Astrocyte (in vitro differentiated cells and primary cell): ENCODE measurements around the gene CHST11. TPM values are rescaled to one million over a fixed set of nuclear protein-coding genes. Genes with fewer than 3 reads are reported as not detected.
"Not testable (repeated sequence)": the region's sequence is repeated elsewhere in the genome, so short reads cannot be mapped to it uniquely, and the experiment has no call there.

Experiments used
- DNase-seq: peaks from one replicate; pipeline ENCODE4 v3.0.0-alpha.2; 2010; ENCODE audit warnings: low read depth
- FAIRE-seq: peaks from 2 replicates; lab custom pipeline; 2011; peaks lifted over from hg19 to GRCh38; lab: Jason Lieb, UNC
- H2AFZ ChIP-seq: 2 replicates; pipeline ENCODE4 v1.6.0; 2012; ENCODE audit warnings: low read depth, low read length, inconsistent platforms
- H3K27ac ChIP-seq: 2 replicates; pipeline ENCODE4 v1.5.1; 2011; ENCODE audit warnings: low read depth, low read length, inconsistent platforms
- H3K27me3 ChIP-seq: 2 replicates; pipeline ENCODE4 v1.6.0; 2011; ENCODE audit warnings: low read length, inconsistent platforms; ENCODE audit not compliant: insufficient read depth
- H3K36me3 ChIP-seq: 2 replicates; pipeline ENCODE4 v1.5.1; 2011; ENCODE audit warnings: low read length, inconsistent platforms; ENCODE audit not compliant: insufficient read depth
- H3K4me1 ChIP-seq: 2 replicates; pipeline ENCODE4 v1.5.1; 2011; ENCODE audit warnings: low read length, inconsistent platforms; ENCODE audit not compliant: insufficient read depth
- H3K4me2 ChIP-seq: 2 replicates; pipeline ENCODE4 v1.6.0; 2012; ENCODE audit warnings: low read length, inconsistent platforms
- H3K4me3 ChIP-seq: 2 replicates; pipeline ENCODE4 v1.5.1; 2011; ENCODE audit warnings: low read depth, mild to moderate bottlenecking, low read length, inconsistent platforms; ENCODE audit not compliant: insufficient read depth
- H3K79me2 ChIP-seq: 2 replicates; pipeline ENCODE4 v1.6.0; 2012; ENCODE audit warnings: mild to moderate bottlenecking, low read length, inconsistent platforms; ENCODE audit not compliant: insufficient read depth
- H3K9ac ChIP-seq: 2 replicates; pipeline ENCODE4 v1.6.0; 2012; ENCODE audit warnings: mild to moderate bottlenecking, low read length, inconsistent platforms
- H3K9me3 ChIP-seq: 2 replicates; pipeline ENCODE4 v1.5.1; 2012; ENCODE audit warnings: low read depth, mild to moderate bottlenecking, low read length, inconsistent platforms; ENCODE audit not compliant: insufficient read depth
- H4K20me1 ChIP-seq: 2 replicates; pipeline ENCODE4 v1.6.0; 2012; ENCODE audit warnings: low read length, inconsistent platforms; ENCODE audit not compliant: insufficient read depth
- H3K27ac Mint-ChIP-seq: one replicate; pipeline ENCODE4 v1.8.0; 2021; ENCODE audit warnings: mild to moderate bottlenecking, mixed read lengths; ENCODE audit not compliant: unreplicated experiment
- H3K27me3 Mint-ChIP-seq: one replicate; pipeline ENCODE4 v1.8.0; 2021; ENCODE audit warnings: low read depth, mixed read lengths; ENCODE audit not compliant: unreplicated experiment
- H3K36me3 Mint-ChIP-seq: one replicate; pipeline ENCODE4 v1.8.0; 2021; ENCODE audit warnings: low read depth, mixed read lengths; ENCODE audit not compliant: unreplicated experiment
- H3K4me1 Mint-ChIP-seq: one replicate; pipeline ENCODE4 v1.8.0; 2021; ENCODE audit warnings: low read depth, mixed read lengths; ENCODE audit not compliant: unreplicated experiment
- H3K4me3 Mint-ChIP-seq: one replicate; pipeline ENCODE4 v1.8.0; 2021; ENCODE audit warnings: mild to moderate bottlenecking, moderate library complexity, mixed read lengths; ENCODE audit not compliant: unreplicated experiment
- H3K9me3 Mint-ChIP-seq: one replicate; pipeline ENCODE4 v1.8.0; 2021; ENCODE audit warnings: mild to moderate bottlenecking, mixed read lengths; ENCODE audit not compliant: unreplicated experiment
- CTCF ChIP-seq: IDR thresholded peaks from 2 replicates; pipeline ENCODE4 v1.5.1; 2011; ENCODE audit warnings: low read depth, mild to moderate bottlenecking, inconsistent platforms, low read length, moderate library complexity; ENCODE audit not compliant: insufficient read depth
- EZH2 ChIP-seq: IDR thresholded peaks from 2 replicates; pipeline ENCODE4 v1.6.1; 2012; ENCODE audit warnings: mild to moderate bottlenecking, low read length, inconsistent platforms; ENCODE audit not compliant: insufficient read depth
- total RNA-seq: library from RNA; stranded (reverse); gene quantifications from 2 replicates; pipeline ENCODE4 v1.2.1, GENCODE V29; 2021

The CHST11 gene
- total RNA-seq, 1 donor from 2014 or later, result 30.2 TPM

GRCh38 chr12:104609445-104609844, 152.7 kb downstream of the CHST11 start:
- Histone ChIP-seq H3K9me3 (no peaks in the 10 kb centered on the region), H3K9ac (no peak overlapping the region), H3K27ac (no peak overlapping the region), H3K79me2 (peaks cover 6% of the 10 kb centered on the region), H3K4me1 (peaks cover 16% of the 10 kb centered on the region), H3K4me3 (no peak overlapping the region), H3K27me3 (no peaks in the 10 kb centered on the region), H3K36me3 (no peaks in the 10 kb centered on the region), H3K4me2 (no peak overlapping the region), H4K20me1 (peaks cover 20% of the 10 kb centered on the region), H2AFZ (no peak overlapping the region)
- TF ChIP-seq CTCF (no peak), EZH2 (no peak)
- peaks cover 18% of the 10 kb centered on the region for H3K4me1 Mint-ChIP-seq
- no peak overlapping the region for H3K4me3 Mint-ChIP-seq
- H3K9me3 Mint-ChIP-seq, result no peaks in the 10 kb centered on the region
- DNase-seq, result no peak
- no peak for FAIRE-seq
- H3K27ac Mint-ChIP-seq, result no peak overlapping the region
- H3K27me3 Mint-ChIP-seq, result no peaks in the 10 kb centered on the region
- H3K36me3 Mint-ChIP-seq, result peaks cover 5% of the 10 kb centered on the region

GRCh38 chr12:104610513-104611235, 153.9 kb downstream of the CHST11 start:
- Mint-ChIP-seq H3K4me3 (no peak overlapping the region), H3K27ac (no peak overlapping the region), H3K9me3 (no peaks in the 10 kb centered on the region), H3K4me1 (peaks cover 10% of the 10 kb centered on the region), H3K27me3 (no peaks in the 10 kb centered on the region), H3K36me3 (peaks cover 5% of the 10 kb centered on the region)
- Histone ChIP-seq H3K4me1 (peaks cover 6% of the 10 kb centered on the region), H3K79me2 (peaks cover 6% of the 10 kb centered on the region), H3K9me3 (no peaks in the 10 kb centered on the region), H3K36me3 (no peaks in the 10 kb centered on the region), H3K4me2 (no peak overlapping the region), H3K9ac (no peak overlapping the region), H2AFZ (no peak overlapping the region), H3K27ac (no peak overlapping the region), H4K20me1 (peaks cover 29% of the 10 kb centered on the region), H3K4me3 (no peak overlapping the region), H3K27me3 (no peaks in the 10 kb centered on the region)
- TF ChIP-seq CTCF, result no peak
- no peak for TF ChIP-seq EZH2
- FAIRE-seq (no peak), DNase-seq (no peak)

- H3K4me1 ChIP-seq, result no peaks in the 10 kb centered on the region
- no peak overlapping the region for H3K4me2 ChIP-seq
- Mint-ChIP-seq H3K4me3 (no peak overlapping the region), H3K27ac (no peak overlapping the region), H3K27me3 (no peaks in the 10 kb centered on the region), H3K4me1 (peaks cover under 1% of the 10 kb centered on the region), H3K9me3 (no peaks in the 10 kb centered on the region), H3K36me3 (peaks cover 6% of the 10 kb centered on the region)
- no peak overlapping the region for H3K9ac ChIP-seq
- no peak overlapping the region for H3K27ac ChIP-seq
- H3K4me3 ChIP-seq, result no peak overlapping the region
- H4K20me1 ChIP-seq, result peaks cover 29% of the 10 kb centered on the region
- no peaks in the 10 kb centered on the region for H3K27me3 ChIP-seq
- TF ChIP-seq CTCF, result no peak
- TF ChIP-seq EZH2, result no peak
- no peaks in the 10 kb centered on the region for H3K36me3 ChIP-seq
- H2AFZ ChIP-seq, result no peak overlapping the region
- DNase-seq (no peak), FAIRE-seq (no peak)
- no peaks in the 10 kb centered on the region for H3K9me3 ChIP-seq
- H3K79me2 ChIP-seq, result peaks cover 6% of the 10 kb centered on the region
Observed at GRCh38 chr12:104611671-104612070, 154.9 kb downstream of the CHST11 start.

GRCh38 chr12:104613372-104613771, 156.6 kb downstream of the CHST11 start:
- not testable (repeated sequence) for H3K27me3 Mint-ChIP-seq, FAIRE-seq, H3K36me3 ChIP-seq, H3K4me3 ChIP-seq, H3K36me3 Mint-ChIP-seq, H3K4me1 Mint-ChIP-seq, DNase-seq, H3K9me3 ChIP-seq, H3K9ac ChIP-seq, H3K27ac Mint-ChIP-seq, H3K4me2 ChIP-seq, H3K27ac ChIP-seq, H3K9me3 Mint-ChIP-seq, H3K79me2 ChIP-seq, H3K27me3 ChIP-seq, H3K4me3 Mint-ChIP-seq, H2AFZ ChIP-seq, H3K4me1 ChIP-seq
- H4K20me1 ChIP-seq, result peaks cover 35% of the 10 kb centered on the region
